ENCODE measurements around the gene INO80D.
"Not testable (repeated sequence)": the region's sequence is repeated elsewhere in the genome, so short reads cannot be mapped to it uniquely, and the experiment has no call there.

Gene INO80D

DNA sequence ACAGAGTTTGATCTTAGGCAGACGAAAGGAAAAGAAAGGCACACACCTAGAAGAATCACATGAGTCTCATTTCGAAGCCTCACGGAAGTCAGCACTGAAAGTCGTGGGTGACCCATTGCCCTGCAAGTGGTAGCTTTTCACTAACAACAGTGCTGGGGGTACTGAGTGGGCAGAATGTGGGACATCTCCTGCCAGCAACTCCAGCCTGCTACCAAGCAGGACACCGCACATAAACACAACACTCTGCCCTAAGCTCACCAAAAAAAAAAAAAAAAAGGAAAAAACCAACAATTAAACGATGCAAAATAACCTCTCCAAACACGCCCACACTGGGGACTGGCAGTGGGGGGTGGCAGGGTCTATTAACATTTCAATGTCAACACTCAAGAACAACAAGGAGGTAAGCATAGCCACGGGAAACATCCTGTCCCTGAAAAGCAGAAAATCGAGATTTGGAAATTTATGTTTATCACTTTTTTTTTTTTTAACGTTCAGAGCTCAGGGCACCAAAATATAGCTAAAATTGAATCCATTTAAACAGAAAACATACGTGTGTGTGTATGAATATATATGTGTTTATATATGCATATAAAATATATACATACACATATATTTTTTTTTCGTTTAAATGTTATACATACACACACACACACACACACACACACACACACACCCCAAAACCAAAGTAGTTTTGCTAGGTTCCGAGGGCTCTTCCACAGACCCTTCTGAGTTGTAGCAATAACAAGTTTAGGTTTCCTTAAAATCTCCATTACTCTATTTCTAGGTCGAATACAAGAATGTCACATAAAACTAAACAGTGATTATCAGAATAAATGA, 2.2 kb downstream of the INO80D start:
- DNase-seq (ENCODE audit: low spot score) = peak; percentile 34

GRCh38 chr2:206082298-206082843, 3.6 kb downstream of the INO80D start:
- no peak for DNase-seq (ENCODE audit: low spot score)

GRCh38 chr2:206080927-206081326, 5.0 kb downstream of the INO80D start:
- DNase-seq (ENCODE audit: low spot score) = no peak

- DNase-seq (ENCODE audit: low spot score) = no peak
These were observed 6.1 kb downstream of the INO80D start for GRCh38 chr2:206079699-206080465.

DNA sequence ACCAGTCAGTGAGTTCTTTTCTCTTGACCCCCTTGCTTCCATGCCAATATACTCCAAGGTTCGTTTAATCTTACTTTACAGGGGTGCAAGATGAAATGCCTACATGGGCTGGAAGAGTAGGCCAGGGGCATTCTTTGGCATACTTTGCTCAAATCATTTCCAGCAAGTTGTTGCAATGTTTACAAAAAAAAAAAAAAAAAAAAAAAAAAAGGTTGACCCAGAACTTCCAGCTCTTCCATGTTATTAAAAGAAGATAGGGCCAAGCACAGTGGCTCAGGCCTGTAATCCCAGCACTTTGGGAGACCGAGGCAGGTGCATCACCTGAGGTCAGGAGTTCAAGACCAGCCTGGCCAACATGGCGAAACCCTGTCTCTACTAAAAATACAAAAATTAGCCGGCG, 8.1 kb downstream of the INO80D start:
- not testable (repeated sequence) for DNase-seq (ENCODE audit: low spot score)

- no peak for DNase-seq (ENCODE audit: low spot score)
These were observed 10.9 kb downstream of the INO80D start for GRCh38 chr2:206075113-206075512.

GRCh38 chr2:206071807-206072206, 14.2 kb downstream of the INO80D start:
- no peak for DNase-seq (ENCODE audit: low spot score)

GRCh38 chr2:206069417-206069816, 16.6 kb downstream of the INO80D start:
- DNase-seq (ENCODE audit: low spot score) = no peak

DNA sequence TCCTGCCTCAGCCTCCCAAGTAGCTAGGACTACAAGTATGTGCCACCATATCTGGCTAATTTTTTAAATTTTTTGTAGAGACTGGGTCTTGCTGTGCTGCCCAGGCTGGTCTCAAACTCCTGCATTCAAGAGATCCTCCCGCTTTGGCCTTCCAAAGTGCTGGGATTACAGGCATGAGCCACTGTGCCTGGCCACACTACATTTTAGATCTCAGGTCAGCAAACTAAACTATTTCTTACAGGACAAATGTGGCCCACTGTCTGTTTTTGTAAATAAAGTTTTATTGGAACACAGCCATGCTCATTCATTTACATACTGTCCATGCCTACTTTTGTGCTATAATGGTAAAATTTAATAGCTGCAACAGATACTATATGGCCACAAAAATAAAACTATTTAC, 17.8 kb downstream of the INO80D start:
- DNase-seq (ENCODE audit: low spot score) = no peak

- DNase-seq (ENCODE audit: low spot score) = no peak
These were observed 21.9 kb downstream of the INO80D start for GRCh38 chr2:206064077-206064476.

DNA sequence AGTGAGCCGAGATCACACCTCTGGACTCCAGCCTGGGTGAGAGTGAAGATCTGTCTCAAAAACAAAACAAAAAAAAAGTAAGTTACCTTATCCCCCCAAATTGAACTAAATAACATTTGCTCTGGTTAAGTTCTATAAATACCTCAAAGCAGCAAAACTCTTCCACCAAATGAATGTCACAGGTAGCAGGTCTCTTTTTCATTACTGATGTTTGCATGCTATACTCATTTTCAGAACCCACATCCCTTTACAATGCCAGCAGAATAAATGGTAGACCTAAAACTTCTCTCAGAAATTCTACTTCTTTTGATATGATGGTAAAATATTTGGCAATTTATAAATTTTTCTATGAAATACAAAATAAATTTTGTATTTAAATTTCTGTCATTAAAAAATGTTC, 22.3 kb downstream of the INO80D start:
- DNase-seq (ENCODE audit: low spot score) = no peak

DNA sequence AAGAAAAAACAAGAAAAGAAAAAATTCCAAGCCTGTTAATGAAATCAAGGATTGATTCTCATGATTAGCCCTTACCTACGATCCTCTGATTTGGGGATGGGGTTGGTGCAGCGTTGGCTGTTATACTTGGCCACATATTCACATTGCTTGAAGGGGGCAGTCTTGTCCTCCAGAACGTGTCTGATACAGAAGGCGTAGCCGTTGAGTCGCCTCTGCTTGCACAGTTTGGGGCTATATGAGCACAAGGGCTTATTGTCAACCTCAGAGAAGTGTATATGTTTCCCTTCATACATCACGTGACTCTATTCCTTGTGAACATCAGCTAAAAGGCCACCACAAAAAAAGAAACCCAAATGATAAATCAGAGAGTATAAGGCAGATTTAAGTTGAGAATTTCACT, 23.2 kb downstream of the INO80D start:
- no peak for DNase-seq (ENCODE audit: low spot score)

DNA sequence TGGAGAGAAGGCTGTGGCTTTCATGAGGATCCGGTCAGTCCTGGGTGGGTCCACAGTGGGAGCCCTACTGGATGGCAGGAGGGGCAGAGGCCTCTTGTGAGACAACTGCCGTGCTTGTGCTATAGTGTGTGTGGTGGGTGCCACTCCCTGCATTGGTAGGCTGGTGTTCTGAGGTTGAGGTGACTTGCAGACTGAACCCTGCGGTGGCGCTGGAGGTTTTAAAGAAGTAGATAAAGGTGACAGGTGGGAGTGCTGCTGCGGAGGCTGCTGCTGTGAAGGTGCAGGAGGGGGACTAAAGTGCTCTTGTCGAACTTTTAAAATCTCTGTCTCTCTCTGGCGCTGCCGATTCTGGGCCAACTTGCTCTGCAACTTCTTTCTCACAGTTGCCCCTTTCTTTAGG, 29.7 kb downstream of the INO80D start:
- no peak for DNase-seq (ENCODE audit: low spot score)

DNA sequence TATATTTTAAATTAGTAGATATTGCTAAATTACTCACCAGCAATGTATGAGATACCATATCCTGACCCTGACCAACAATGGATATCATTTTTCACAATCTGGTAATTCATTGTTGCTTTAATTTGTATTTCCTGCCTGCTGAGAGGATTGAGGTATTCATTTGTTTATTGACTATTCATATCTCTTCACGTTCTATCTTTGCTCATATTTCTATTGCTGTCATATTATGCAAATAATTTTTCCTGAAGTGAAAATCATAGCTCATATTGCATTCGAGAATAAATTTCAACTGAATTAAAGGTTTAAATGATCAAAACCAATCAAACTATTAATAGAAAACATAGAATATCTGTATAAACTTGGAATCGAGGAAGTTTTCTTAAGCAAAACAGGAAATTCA, 31.0 kb downstream of the INO80D start:
- DNase-seq (ENCODE audit: low spot score) = no peak

- DNase-seq (ENCODE audit: low spot score) = no peak
These were observed 34.1 kb downstream of the INO80D start for GRCh38 chr2:206051912-206052311.

DNA sequence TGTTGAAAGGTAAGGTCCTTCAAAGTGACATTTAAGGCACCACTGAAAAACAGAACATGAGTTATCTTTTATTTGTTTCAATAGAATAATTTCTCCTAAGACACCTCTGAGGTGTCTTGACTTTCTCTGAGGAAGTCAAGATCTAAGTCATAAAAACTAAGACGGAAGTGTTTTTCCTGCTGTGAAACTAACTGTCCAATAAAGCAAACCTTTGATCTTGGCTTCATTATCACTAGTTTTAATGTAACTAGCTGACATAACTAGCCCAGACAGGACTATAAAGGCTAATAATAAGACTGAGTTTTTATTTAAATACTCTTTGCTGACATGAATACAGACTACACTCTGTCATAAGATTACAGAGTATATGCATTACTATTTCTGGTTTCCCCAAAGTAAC, 36.6 kb downstream of the INO80D start:
- no peak for DNase-seq (ENCODE audit: low spot score)

DNA sequence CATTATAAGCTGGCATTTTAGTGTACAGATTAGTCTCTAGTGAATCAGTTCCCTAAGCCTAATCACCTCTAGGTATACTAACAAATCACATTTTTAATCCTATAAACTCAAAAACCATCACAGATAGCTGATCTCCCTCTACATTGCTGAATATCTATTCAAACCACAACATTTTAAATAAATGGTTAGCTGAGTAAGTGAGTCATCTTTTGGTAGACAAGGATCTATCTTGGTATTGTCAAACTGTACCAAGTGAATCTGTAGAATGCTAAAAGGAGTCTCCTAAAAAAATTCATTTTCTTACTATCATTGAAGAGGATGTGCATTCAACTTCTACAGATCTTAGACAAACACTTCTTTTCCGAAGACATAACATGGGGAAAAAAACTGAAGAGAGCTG, 40.7 kb downstream of the INO80D start:
- DNase-seq (ENCODE audit: low spot score) = peak; percentile 12

DNA sequence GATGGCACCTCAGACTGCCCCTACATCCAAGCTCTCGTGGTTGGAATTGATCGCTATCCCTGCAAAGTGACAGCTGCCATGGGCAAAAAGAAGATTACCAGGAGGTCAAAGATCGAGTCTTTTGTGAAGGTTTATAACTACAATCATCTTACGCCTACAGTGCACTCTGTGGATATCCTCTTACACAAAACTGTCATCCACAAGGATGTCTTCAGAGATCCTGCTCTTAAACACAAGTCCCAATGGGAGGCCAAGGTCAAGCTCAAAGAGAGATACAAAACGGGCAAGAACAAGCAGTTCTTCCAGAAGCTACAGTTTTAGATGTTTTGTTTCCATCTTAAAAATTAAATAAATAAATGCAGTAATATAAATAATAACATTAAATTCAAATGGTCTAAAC, 45.4 kb downstream of the INO80D start:
- DNase-seq (ENCODE audit: low spot score) = no peak

DNA sequence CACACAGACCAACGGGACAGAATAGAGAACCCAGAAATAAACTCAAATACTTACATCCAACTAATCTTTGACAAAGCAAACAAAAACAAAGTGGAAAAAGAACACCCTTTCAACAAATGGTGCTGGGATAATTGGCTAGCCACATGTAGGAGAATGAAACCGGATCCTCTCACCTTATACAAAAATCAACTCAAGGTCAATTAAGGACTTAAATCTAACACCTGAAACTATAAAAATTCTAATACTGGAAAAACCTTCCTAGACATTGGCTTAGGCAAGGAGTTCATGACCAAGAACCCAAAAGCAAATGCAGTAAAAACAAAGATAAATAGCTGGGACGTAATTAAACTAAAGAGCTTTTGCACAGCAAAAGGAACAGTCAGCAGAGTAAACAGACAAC, 50.6 kb downstream of the INO80D start:
- not testable (repeated sequence) for DNase-seq (ENCODE audit: low spot score)

DNA sequence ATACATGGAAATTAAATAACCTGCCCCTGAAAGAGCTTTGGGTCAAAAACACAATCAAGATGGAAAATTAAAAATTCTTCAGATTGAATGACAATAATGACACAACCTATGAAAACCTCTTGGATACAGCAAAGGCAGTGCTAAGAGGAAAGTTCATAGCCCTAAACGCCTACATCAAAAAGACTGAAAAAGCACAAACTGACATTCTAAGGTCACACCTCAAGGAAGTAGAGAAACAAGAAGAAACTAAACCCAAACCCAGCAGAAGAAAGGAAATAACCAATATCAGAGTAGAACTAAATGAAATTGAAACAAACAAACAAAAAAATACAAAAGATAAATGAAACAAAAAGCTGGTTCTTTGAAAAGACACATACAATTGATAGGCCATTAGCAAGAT, 52.5 kb downstream of the INO80D start:
- DNase-seq (ENCODE audit: low spot score) = not testable (repeated sequence)

DNA sequence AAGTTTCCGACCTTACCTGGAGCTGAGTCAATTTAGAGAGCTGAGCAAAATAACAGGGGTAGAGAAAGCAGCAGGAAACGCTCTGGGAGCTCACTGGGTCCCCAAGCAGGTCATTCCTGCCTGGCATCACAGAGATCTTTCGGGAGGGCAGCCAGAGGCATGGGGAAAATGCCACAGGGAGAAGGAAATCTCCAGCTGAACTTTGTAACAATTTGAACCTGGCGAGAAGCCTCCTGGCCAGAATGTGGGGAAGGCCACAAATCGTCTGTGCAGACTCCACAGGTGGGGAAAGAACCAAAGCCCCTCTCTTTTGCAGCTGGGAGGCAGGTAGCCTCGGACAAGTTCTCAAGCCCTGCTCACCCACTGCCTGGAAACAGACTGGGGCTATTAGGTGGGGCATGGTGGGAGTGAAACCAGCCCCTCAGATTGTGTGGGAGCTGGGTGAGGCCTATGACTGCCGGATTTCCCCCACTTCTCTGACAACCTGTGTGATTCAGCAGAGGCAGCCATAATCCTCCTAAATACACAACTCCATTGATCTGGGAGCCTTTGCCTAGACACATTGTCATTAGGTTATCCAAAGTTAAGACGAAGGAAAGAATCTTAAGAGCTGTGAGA, 53.9 kb downstream of the INO80D start:
- no peak for DNase-seq (ENCODE audit: low spot score)

DNA sequence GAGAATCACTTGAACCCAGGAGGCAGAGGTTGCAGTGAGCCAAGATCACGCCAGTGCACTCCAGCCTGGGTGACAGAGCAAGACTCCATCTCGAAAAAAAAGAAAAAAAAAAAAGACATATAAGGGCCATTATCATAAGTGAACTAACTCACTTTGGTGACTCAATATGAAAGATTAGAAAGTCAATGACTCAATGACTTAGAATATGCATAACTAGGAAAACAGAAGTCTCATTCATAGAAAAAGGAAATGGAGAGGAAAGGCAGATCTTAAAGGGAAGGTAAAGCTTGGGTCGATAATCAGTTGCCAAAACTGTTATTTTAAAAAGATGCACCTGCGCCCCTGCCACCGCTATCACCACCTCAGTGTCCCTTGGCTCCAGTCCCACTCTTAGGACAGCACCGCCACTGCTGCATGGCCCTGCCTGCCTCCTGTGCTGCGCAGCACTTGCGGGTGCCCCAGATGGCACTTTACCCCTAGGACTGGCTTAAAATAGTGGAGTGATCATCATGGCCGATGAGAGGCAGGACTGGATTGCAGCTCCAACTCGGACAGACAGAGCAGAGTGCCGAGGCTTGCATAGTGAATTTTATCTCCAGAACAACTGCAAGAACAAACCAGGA, 54.7 kb downstream of the INO80D start:
- peak; percentile 62 for DNase-seq (ENCODE audit: low spot score)

All from kidney tubule cell (primary cell).